GM19463 (cell line): ENCODE results near the gene GTSF1L.
"Not testable (repeated sequence)": the region's sequence is repeated elsewhere in the genome, so short reads cannot be mapped to it uniquely, and the experiment has no call there.

ENCODE experiments used
- ATAC-seq: cut with Tn5 transposase; IDR thresholded peaks from one replicate; pipeline ENCODE4 v1.9.1; 2021; ENCODE audit warnings: mild to moderate bottlenecking, moderate library complexity; ENCODE audit not compliant: unreplicated experiment

The GTSF1L gene

DNA sequence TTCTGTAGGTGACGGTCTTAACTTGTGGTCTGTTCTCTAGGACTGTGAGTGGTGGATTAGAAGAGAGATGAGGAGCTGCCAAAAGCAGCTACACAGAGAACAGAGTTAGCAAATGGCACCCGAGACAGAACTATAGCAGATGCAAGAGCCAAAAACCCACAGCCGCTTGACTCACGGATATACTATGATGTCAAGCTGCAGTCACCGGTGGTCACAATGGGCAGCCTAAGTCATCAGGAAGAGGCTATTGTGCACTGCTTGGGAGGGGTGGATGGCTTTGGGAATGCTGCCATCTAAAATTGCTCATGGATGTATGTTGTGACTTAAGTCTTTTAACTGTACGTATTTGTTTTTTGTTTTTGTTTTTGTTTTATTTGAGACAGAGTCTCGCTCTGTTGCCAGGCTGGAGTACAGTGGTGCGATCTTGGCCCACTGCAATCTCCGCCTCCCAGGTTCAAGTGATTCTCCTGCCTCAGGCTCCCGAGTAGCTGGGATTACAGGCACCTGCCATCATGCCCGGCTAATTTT is at the start of gene GTSF1L:
Gene GTSF1L (minus strand): TSS at position 192 of the 528 bp plus-strand sequence. CDS start 308 bp downstream, outside the sequence.
- no peak for ATAC-seq

DNA sequence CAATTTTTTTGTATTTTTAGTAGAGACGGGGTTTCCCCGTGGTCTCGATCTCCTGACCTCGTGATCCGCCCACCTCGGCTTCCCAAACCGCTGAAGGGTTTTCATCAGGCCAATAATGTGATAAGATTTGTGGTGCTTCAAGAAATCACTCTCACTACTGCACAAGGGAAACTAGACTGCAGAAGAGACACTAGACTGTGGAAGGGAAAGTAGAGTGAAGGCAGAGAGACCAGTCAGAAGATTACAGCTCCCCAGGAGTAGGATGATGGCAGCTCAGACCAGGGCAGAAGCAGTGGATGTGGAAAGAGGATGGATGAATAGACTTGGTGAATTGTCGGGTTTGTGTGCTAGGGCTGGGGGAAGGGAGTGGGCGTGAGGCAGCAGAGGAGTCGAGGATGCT is 48.0 kb upstream of the GTSF1L start:
- no peak for ATAC-seq

DNA sequence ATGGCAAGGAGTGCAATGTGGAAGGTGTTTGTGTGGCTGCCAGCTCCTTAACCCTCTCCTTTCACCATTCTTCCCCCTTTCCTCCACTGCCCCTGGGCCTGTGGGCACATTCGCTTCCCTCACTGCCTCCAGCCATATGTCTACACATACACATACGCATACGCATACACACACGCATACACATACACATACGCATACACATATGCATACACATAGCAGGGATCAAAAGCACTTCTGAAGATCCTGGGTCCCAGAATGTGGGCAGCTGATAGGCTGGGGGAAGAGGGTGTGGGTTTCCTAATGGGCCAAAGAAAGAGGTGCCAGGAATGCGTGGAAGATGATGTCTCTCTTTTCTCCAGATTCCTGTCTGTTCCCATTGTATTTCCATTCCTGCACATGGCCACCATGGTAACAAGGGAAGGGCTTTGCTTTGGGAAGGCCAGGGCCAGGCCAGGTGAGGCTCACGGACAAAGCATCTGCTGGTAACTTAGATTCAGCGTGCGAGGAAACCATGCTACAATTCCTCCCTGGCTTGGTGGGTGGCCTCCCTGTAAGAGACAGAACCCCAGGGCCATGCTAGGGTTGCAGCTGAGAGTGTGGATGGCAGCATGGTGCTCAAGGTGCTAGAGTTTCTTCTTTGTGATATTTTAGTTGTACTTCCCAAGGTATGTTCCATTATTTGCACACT is 44.8 kb upstream of the GTSF1L start:
- ATAC-seq: no peak

DNA sequence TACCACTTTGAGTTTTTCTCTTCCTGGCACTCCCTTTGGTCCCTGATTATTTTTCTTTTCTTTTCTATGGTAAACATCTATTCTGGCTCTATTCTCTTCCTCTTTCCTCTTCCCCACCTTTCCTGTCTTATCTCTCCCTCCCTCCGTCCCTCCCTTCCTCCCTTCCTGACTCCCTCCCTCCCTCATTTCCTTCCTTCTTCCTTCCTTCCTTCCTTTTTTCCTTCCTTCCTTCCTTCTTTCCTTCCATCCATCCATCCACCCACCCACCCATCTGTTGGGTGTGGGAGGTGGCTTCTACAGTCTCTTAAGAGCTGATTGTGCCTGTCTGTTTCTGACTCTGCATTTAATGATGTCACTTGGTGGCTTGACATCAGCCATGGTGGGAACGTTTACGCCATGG is 43.5 kb upstream of the GTSF1L start:
- no peak for ATAC-seq

DNA sequence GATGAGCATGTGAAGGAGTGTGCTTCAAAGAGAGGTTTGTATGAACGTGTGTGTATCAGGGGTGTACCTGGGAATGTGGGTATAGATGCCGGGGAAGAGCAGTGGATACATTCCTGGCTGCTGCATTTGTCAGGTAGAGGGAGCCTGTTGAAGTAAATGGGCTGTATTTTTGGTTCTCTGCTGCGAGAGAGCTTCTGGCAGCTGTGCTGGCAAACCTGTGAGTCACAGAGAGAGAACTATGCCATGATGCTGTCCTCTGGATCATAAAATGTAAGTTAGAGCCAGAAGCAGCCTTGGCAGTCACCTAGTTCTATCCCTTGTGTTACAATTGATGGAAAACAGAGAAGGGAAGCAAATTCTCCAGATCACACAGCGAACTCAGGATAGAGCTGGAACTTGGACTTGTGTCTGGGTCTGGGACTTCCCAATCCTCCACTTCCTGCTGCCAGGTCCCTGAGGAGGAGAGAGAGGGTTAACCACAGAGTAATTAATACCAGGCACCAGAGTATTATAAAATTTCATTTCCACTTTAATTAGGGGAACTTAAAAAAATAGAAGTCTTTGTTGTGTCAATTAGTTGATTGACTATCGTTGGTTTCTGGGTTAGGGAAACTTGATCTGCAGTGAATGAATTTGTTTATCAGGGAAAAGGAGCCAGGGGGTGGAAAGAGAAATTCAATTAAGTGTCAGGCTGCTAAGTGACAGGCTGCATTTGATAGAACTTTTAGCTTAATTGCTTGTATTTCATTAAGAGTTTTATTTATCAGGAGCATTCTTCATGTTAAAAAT is 41.1 kb upstream of the GTSF1L start:
- ATAC-seq: no peak

DNA sequence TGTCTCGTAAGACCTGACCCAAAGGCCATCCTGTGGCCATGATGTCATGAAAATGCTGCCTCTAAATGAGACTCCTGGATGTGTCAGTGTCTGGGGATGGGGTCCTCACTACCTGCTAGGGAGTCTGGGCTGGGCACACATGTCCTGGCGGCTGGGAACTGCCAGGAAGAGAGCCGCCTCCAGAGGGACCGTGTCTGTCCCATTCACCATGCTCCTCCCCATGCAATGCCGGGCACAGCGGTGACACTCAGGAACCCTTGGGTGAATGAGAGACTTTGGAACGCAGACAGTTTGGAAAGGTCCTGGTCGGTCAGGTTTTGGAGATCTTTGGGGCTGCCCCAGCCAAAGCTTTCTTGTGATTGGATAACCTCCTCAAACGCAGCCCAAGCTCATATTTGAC is 40.1 kb upstream of the GTSF1L start:
- ATAC-seq: no peak

DNA sequence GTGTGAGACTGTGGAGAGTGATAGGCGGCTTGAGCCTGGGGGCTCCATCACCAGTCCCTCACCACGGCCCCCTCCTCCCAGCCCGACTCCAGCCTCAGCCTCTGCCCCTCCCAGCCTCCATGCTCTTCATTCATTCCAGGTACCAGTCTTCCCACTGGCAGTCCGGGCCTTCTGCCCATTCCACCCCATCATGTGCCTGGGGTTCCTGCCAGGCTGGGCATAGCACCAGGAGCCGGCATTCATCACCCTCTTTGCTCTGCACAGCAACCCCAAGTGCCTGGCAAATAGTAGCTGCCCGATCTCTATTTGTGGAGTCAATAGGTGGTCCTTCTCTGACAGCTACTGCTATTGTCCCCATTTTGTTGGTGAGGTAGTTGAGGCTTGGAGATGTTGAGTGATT is 39.6 kb upstream of the GTSF1L start:
- no peak for ATAC-seq

DNA sequence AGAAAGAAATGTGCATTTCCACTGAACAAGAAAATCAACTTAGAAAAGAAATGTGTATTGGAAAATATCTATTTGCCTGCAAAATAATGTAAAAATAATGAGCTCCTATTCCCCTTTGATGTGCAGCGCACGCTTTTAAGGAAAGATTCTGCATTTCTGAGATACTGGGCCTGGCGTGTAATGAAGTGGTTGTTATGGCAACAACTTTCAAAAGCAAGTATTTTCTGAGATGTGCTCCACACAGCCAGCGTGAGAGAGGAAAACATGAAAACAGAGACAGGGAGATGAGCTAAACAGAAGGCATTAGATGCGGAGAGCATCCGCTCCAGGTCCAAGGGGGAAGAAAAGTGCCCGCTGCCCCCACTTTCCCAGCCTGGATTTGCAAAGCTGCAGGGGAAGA is 39.1 kb upstream of the GTSF1L start:
- no peak for ATAC-seq

DNA sequence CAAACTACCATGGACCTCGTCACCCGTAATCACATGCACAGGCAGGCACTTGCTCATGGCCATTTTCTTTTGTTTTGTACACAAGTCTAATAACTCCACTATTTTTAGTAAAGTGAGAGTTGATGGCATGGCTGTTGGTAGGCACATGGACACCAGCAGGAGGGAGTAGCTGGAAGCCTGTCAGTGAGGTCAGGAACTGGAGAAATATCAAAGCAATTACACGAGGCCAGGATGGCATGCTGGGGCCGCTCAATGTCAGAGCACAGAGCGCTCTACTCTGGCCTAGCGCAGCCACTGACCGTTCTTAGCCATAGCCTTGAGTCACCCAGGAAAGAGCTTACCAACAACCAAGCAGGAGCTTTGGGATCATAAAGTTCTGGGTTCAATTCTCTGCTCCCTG is 36.1 kb upstream of the GTSF1L start:
- ATAC-seq: no peak

DNA sequence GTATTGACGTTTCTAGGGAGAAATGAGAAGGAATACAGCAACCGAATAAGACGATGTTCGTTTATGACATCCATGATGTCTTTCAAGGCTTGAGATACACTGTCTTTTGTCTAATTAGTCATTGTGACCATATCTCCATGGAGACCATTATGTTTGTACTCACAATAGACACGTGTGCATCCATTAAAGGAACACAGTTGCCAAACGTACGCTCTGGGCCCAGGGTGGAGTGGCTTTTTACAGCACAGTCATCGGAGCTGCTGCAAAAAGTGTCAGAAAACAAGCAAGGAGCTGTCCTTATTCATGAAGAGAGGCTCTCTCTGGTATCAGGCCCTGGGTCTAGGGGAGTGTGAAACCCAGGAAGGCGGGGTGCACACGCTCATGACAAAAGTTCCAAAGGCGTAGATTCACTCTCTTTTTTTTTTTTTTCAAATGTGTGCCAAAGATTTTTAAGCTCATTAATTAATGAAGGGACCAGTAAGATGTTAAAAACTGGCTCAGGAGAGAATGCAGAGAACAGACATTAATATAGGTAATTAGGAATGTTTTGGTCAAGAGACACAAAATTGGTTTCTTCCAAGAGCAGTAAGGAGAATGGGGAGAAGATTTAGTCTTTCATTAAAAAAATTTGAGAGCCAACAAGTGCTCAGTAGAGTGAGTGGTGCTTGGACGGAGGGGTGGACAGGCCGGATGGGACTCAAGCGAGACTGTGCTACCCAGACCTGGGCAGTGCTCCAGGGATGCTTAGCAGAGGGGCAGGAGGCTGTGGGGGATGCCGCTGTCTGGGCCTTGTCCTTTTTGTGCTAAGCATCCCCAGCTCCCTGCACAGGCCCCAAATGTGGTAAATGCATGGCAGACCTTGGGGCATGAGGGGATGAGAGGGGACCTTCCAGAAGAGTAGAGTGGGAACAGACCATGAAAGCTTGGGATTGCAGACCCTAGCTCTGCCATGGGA is 34.9 kb upstream of the GTSF1L start:
- no peak for ATAC-seq

DNA sequence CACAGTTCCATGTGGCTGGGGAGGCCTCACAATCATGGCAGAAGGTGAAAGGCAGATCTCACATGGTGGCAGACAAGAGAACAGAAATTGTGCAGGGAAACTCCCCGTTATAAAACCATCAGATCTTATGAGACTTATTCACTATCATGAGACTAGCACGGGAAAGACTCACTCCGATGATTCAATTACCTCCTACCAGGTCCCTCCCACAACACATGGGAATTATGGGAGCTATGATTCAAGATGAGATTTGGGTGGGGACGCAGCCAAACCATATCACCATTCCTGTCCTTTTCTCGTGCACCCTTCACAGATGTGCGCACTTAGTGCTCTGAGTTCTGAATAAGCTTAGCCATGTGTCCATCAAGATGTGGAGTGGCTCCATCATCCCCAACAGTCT is 31.1 kb upstream of the GTSF1L start:
- ATAC-seq: not testable (repeated sequence)

DNA sequence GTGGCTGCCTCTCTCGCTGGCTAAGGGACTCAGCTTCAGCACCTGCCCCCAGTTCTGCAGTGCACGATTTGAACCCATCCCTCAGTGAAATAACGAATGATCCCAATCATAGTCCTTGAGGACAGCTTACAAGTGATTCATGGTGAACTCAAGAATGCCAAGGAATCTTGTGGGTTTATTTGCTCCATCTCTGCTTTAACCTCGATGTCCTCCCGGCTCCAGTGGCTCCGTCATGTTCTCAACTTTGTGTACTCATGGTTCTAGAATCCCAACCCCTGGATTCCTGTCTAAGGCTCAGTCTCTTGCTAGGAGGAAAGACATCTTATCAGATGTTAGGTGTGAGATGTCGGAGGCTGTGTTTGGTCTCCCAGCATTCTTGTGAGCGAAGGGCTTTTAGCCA is 29.0 kb upstream of the GTSF1L start:
- ATAC-seq: no peak

DNA sequence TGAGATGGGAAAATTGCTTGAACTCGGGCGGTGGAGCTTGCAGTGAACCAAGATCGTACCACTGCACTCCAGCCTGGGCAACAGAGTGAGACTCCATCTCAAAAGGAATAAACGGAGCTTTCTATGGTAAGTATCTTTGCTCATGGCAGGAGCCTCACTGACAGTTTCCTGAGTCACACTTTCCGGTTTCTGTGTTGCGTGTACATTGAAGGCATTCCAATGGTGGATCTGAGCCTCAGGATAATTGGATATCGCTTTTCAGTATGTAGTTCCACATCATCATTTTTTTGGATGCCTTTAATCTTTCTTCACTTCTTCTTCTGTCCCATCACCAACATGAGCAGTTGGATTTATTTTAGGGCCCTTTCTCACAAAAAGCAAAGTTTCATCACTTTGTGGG is 28.6 kb upstream of the GTSF1L start:
- no peak for ATAC-seq

DNA sequence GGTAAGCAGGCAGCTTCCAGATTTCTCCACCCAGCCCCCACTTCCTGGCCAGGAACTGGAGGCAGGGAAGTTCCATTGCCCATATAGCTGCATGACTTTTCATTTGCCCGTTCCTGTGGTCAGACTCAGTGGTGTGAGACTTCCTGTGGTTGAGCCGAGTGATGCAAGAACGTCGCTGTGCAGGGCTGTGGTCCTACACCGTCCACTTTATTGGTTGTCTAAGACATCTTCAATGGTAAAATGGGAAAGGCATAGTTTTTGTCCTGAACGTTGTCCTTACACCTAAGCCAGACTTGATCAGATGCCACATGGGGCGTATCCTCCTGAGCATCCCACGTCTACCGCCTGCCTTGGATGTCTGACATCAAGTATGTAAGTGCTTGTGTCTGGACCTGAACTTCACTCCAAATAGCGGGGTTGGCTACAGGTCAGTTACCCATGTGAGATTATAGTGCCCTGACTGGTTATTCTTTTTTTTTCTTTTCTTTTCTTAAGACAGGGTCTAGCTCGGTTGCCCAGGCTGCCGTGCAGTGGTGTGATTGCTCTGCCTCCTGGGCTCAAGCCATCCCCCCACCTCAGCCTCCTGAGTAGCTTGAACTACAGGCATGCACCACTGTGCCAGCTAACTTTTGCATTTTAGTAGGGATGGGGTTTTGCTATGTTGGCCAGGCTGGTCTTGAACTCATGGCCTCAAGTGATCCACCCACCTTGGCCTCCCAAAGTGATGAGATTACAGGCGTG is 25.9 kb upstream of the GTSF1L start:
- ATAC-seq: peak; percentile 58

DNA sequence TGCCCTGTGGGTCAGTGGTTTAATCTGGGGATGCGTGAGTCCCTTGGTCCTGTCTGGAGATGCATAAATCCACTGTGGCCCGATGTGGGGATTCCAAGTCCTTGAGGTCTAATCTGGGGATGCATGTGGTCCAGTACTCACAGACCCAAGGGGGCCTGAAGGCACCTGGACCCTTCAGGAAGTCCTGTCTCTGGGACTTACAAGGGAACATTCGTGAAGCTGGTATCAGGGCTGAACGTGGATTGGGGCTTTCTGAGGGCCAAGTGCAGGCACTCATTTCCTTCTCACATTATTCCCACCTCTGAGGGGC is 25.2 kb upstream of the GTSF1L start:
- no peak for ATAC-seq

DNA sequence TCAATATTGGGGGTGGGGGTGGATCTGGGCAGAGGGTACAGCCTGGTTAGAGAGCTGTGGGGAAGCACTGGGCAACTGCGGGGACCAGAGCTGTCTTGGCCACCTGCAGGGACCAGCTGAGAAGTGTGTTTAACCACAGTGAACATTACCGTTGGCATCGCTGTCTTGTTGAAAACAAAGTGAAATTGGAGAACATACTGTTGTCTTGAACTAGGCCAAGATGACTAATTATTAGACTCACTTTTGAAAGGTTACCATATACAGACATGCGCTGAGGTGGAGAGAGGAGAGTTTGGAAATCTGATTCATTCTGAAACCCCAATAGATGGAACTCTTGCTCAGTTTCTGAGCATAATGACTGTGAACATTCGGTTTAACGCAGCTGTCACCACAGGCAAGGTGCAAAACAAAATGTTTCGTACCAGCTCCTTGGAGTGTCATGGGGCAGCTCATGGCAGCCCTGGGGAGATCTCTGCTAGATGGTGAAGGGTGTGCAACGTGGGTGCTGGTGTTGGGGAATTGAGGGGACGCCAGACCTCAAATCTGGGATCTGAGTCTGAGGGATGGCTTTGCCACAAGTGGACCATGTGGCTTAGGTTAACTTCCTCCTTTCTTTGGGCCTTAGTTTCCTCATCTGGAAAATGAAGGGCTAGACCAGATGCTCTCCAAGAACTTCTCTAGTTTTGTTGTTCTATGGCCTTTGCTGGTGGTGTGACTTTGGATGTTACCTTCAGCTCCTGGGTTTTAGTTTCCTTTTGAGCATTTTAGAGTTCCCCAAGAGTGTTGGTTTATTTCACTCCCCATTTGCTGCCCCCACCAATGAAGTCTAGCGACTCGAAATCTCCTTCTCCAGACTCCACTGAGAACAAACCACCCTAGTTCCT is 24.6 kb upstream of the GTSF1L start:
- peak; percentile 76 for ATAC-seq

DNA sequence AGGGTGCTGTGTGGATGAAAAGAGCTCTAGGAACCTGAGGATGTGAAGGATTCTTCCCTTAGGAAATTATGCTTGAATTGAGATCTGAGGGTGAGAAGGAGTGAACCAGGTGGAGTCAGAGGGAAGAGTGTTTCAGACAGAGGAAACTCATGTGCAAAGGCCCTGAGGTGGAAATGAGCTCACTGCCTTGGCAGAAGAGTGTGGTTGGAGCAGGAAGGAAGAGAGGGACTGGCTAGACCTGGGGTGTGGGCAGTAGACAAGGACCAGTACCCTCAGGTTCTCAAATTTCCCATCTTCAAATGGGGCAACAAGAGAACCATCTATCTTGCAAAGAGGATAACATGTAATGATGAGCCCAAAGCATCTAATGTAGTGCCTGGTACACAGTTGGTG is 24.0 kb upstream of the GTSF1L start:
- no peak for ATAC-seq

DNA sequence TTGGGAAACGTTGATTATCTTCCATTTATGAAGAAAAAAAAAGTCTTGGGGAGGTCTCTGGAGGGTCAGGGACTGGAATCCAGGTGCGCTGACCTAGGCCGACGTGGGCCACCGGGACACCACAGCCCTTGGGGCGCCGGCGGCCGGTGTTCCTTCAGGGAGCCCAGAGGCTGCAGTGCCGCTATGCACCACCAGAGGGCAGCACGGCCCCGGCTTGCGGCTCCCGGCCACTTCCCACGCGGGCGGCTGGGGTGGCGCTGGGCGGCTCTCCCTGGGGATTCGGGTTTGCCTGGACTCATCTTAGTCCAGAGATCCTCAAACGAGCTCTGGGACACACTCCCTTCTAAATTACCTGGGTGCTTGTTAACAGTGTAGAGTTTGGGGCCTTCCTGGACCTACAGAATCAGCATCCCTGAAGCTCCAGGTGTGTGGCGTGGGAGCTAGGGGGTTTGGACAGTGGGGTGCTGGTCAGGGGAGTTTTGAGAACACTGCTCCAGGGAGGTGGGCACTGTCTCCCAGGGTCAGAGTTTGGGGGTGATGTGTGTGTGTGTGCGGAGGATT is 23.0 kb upstream of the GTSF1L start:
- ATAC-seq: no peak

DNA sequence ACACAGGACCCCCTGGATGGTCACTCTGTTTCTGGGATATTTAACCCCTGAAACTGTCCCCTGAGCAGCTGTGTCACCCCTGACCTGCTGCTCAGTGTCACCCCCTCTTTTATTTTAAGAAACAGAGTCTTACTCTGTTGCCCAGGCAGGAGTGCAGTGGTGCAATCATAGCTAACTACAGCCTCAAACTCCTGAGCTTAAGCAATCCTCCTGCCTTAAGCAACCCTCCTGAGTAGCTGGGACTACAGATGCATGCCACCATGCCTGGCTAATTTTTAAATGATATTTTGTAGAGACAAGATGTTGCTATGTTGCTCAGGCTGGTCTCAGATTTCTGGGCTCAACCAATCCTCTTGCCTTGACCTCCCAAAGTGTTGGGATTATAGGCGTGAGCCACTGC is 21.5 kb upstream of the GTSF1L start:
- no peak for ATAC-seq
